Stimulated activated CD4-positive, alpha-beta T cell treated with anti-CD3 and anti-CD28 coated beads, Interleukin-1b, Interleukin-23, amount 100 ng/mL, for 24 hours (primary cell): ENCODE data around the gene TMEM40.
"Not testable (repeated sequence)": the region's sequence is repeated elsewhere in the genome, so short reads cannot be mapped to it uniquely, and the experiment has no call there.

Experiments
- DNase-seq, 4 experiments: peaks; one replicate each; pipeline ENCODE4 v3.0.0-alpha.2; 2020; ENCODE audit warnings: low read depth in 4 of 4, low spot score in 1 of 4

TMEM40 gene, protein sequence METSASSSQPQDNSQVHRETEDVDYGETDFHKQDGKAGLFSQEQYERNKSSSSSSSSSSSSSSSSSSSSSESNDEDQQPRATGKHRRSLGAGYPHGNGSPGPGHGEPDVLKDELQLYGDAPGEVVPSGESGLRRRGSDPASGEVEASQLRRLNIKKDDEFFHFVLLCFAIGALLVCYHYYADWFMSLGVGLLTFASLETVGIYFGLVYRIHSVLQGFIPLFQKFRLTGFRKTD

DNA sequence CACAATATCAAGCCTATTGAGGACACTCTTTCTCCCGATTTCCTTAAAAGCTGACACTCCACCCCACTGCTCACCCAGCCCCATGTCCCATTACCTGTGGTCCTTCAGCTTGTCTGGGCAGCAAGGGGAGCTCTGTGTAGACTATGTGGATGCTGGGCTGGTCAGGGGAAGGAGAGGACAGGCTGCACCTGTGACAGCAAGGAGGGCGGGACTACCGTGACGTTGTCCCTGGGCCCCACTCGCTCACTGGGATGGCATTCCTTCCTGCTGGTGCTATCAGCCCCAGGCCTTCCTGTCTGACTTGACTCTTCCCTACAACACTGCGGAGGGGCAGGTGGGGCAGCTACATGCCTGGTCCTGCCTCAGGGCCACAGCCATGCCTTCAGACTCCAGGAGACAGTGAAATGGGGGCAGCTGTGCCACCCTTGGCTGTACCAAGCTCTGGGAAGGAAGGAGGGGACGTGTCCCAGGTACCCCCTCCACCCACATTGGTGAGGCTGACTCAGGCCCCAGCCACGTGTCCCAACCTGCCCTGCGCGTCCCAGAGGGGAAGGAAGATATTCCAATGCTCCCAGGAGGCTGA, at the start of gene TMEM40:
Gene TMEM40, minus strand, starts transcription at position 163 of the 583 bp plus-strand sequence. CDS start 9,427 bp downstream, outside the sequence.
- DNase-seq = no peak

DNA sequence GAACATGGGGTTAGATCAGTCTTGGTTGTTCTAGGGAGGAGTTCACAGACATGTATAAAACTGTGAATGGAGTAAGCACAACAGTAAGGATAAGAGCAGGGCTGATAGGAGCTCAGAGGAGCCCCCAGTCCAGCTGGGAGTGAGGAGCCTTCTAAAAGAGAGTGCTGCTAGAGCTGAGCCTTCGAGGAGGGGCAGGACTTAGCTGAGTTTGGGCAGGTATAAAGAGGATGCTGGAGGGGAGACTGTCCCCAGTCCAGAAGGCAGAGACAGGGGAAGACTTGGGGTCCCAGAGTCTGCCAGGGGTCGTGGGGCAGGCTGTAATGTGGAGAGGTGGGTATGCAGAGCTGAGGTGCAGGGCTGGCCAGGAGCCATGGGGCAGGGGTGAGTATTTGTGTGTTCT, 49.5 kb upstream of the TMEM40 start:
- no peak for DNase-seq

DNA sequence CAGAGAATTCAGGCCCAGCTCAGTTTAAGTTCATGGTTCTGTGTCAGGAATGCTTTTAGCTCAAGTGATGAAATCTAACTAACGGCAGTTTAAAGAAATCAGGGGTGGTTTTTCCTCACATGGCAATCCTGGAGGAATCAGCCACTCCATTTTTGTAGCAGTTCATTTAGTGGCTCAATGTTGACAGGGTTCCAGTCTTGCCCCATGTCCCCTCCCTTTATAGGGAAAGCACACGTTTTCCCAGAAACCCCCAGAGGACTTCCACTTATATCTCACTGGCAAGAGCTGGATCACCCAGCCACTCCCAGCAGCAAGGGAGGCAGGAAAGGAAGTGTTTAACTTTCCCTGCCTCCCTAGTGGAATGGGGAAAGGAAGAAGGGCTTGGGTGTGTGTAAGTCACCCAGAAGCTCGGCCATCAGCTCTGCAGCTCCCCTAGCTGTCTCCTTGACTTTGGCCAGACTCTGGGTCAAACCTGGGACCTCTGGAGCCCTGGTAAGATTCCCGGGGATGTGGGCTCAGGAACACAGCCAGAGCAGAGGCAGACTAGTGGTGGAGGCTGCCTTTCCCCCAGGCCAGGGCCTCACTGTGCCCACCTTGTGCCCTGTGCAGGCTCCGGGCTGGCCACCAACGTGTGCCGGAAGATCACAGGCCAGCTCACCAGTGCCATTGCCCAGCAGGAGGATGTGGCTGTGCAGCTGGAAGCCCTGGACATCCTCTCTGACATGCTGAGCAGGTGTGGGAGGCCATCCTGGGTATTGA, 48.7 kb upstream of the TMEM40 start:
- DNase-seq = no peak

DNA sequence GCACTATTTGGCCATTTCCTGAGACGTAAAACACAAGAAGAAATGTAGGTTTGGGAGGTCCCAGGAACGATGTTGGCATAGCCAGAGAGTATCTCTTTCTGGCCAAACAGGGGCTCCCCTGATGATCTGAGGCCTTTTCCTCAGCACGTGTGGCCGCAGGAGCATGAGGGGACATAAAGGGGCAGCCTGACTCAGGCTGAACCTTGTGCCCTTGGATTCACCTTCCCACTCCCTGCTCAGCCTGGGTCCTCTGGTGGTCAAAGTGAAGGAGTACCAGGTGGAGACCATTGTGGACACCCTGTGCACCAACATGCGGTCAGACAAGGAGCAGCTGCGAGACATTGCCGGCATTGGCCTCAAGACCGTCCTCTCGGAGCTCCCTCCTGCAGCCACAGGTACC, 48.0 kb upstream of the TMEM40 start:
- DNase-seq = no peak

DNA sequence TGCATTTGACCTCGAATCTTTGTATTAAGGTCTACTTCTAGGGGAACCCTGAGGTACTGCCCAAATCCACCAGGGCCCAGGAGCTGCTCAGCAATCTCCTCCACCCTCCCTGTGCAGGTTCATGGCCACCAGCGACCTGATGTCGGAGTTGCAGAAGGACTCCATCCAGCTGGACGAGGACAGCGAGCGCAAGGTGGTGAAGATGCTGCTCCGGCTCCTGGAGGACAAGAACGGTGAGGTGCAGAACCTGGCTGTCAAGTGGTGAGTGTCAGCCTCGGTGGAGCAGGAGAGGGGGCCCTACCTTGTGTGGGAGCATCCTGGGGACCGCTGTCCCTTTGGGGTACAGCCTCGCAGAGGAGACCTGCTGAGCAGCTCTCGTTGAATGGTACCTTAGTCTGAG, 44.3 kb upstream of the TMEM40 start:
- DNase-seq = no peak

DNA sequence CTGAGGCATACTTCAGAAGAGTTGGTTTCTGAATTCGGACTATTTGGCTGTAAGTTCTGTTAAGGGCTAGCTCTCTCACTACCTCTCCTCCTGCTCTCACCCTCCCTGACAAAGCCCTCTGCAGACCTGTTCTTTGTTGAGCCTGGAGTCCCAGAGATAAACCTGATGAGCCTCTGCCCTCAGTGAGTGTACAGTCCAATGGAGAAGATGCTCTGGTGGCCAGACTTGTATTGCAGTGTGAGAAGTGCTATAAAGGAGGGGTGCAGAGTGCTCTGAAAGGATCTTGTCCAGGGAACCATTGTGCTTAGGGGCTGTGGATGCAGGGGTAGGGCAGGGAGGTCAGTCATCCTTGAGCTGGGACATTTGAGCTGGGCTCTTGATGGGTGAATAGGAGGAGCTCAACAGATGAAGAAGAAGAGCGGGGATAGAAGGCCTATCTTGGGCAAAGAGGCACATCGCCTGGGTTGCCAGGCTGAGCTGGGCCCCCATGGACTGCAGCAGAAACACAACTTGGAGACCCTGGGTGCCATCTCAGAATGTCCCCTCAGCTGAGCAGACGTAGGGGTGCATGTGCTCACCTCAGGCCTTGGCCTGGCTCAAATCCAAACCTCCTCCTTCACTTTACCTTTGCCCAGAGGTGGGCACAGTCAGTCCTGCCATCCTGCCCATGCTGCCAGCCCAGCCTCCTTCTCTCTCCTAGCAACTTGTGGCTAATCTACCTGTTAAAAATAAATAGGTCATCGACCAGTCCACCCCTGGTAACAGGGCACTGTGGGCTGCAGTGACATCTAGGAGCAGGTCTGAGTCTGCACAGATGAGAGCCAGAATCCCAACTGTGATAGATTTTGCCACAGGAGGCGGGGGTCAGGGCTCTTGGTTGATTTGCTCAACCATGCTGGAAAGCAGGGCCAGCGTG, 40.7 kb upstream of the TMEM40 start:
- DNase-seq = no peak

DNA sequence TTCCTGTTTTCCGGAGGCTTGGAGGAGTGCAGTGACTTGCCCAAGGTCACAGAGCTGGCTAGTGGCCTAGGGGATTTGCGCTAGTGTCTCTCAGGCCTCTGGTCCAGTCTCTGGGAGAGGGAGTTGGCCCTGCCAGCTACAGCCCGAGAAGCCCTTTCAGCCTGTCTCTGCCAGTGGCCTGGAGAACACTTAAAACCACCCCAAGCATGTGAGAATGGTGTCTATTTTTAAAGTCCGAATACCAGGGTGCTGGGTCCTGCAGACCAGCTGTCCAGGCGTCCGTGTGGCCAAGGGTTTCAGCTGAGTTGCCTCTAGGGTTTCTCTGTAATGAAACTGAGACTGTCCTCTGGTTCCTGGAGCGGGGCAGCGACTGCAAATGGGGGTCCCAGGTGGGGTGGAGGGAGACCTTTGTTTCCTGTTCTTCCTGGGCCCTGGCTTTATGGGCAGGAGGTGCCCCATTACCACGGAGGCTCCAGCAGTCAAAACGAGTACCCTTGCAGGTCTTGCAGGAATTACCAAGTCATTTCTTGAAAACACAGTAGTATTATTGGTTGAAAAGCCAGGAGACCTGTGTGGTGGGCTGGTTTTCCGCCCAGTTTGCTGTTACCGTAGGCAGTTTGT, 39.6 kb upstream of the TMEM40 start:
- no peak for DNase-seq

DNA sequence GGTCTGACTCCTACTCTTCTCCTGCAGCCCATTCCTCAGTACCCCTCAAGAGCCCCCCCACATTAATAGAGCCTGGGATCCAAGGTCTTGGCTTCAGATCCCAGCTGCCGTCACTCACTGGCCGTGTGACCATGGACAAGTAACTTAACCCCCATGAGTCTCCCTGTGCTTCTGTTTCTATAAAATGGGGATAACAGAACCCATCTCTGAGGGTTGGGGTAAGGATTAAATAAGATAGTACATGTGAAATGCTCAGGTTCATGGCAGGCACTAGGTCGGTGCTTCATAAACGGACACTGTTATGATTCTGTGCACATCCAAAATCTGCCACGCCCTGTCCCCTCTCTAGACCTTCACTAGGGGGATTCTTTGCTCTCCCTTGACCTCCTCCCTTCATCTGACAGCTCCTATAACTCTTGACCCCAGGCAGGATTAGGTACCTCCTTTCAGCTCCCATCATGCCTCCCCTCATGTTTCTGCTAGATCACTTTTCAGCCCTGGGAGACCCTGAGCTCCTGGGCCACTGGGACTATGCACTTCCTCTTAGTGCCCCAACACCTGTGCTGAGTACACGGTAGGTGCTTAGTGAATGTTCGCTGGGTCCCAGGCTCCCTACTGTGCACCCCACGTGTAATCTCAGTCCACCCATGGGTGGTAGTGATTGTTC, 39.0 kb upstream of the TMEM40 start:
- no peak for DNase-seq

DNA sequence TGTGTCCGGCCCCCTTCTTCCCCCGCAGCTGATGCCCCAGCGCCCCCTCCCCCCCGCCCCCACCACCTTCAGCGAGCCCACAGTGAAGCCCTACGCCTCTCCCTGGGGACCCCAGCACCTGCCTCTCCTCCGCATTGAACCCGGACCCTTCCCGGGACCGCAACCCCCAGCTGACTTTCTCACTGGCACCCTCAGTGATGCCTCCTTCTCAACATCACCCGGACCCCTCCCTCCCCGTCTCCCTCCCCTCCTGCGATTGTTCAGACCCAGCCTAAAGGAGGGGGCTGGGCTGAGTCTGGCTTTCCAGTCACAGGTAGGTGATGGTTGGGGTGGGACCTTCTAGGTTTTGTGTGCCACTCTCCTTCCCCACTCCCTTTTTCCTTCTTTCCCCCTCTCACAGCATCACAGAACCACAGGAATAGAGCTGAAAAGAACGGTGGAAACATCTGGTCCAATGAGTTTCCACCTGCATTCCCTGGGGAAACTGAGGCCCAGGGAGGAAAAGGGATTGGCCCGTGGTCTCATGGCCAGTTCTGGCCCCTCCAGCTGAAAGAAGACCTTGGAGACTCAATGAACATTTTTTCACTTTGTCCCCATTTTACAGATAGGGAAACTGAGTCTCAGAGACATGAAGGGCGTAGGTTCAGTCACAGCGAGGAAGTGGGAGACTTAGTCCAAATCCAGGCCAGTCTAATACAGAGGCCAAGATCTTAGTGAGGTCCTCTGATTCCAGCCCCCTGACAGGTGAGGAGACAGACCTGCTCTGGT, 38.2 kb upstream of the TMEM40 start:
- DNase-seq = no peak

DNA sequence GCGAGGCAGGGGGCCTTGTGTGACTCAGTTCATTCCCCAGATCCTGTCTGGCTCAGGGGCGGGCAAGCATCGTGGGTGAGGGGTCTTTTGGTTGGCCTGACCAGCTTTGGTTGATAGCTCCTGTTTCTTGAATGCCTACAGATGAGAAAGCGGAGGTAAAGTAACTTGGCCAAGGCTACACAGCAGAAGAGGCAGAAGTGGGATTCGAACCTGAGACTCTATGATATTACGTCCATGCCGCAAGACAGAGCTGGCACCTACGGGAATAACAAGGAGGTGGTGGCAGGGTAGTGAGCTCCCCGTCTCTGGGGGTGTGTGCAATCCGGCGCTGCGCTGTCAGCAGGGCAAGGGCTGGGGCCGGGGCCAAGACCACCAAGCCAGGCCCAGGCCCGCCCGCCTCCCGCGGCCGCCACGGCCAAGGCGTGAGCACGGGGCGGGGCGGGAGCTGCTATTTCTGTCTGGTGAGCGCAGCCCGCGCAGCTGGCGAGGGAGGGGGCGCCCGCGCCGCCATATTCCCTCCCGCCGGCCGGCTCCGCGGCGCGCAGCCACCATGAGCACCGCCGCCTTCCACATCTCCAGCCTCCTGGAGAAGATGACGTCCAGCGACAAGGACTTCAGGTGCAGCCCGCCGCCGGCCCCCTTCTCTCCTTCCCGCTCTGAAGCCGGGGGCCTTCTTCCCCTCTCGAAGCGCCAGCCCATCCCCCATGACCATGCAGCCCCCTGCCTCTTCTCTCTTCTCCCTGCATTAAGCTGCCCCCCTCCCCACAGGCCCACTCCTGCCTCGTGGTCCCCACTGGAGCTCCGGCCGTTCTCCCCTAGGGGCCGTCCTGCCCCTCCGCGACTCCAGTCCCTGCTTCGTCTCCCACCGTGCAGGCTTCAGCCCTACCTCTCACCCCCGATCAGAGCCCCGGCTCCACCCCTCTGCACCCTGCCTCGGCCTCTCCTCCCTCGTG, 37.4 kb upstream of the TMEM40 start, which contains the start of gene CAND2:
Gene CAND2, plus strand, starts transcription at position 510 of the 953 bp plus-strand sequence. Its CDS starts 41 bp downstream, at position 551.
- no peak for DNase-seq

DNA sequence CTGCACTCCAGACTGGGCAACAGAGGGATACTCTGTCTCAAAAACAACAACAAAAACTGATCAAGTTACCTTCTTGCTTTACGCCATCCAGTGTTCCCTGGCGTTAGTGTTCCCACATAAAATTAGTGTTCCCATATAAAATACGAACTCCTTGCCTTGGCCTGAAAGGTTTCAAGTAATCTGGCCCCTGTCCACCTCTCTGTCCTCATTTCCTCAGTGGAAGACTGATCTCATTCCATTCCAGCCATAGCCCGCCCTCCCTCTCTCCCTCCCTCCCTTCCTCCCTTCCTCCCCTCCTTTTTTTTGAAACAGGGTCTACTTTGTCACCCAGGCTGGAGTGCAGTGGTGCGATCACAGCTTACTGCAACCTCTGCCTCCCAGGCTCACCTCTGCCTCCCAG, 34.6 kb upstream of the TMEM40 start:
- no peak for DNase-seq

DNA sequence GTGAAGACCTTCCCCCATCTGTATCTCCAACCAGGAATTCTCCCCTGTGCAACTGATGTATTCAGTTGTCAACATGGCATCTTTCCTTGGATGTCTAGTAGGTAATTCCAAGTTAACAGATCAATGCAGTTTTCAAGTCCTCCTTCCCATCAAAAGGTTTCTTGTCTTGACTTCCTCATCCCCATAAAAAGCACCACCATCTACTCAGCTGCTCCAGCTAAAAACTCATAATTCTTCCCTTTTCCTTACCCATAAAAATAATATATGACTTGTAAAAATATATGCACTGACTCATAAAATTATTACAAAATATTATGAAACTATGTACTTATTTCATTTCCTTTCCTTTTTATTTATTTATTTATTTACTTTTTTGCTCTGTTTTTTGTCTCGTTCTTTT, 32.4 kb upstream of the TMEM40 start:
- no peak for DNase-seq

DNA sequence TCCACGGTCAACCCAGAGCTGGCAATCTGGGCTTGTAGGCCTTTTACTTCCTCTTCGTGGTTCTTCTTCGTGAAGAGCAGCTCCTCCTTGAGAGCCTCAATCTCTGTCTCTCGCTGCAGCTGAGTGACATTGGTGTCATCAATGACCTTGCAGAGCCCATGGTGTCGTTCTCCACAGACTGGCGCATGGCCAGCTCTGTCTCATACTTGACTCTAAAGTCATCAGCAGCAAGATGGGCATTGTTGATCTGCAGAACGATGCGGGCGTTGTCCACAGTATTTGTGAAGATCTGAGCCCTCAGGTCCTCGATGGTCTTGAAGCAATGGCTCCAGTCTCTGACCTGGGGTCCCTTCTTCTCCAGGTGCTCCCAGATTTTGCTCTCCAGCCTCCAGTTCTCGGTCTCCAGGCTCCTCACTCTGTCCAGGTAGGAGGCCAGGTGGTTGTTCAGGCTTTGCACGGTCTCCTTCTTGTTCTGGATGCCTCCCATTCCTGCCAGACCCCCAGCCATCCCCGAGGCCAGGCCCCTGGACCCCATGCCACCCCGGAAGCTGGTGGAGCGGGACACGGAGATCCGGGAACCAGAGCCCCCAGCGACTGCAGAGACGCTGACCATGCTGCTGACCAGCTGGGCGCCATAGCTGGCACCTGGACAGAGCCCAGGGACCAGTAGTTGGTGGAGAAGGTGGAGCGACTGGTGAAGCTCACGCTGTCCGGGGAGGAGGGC, 29.1 kb upstream of the TMEM40 start:
- not testable (repeated sequence) for DNase-seq

DNA sequence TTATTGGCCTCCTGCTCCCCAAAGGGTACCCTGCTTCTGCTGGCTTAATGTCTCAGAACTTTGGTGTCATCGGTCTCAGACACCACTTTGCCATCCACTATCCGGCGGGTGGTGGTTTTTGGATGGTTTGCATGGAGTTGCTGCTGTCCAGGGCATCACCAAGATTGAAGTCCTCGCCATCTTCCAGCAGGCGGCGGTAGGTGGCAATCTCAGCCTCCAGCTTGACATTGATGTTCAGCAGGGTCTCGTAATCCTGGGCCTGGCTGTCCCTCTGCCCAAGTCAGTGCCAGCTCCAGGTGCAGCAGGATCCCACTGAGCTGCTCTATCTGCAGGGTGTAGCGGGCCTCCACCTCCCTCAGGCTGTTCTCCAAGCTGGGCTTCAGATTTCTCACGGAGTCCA, 28.3 kb upstream of the TMEM40 start:
- DNase-seq = peak in 3 of 4 experiments; percentile 22 to 45 (median 39)

DNA sequence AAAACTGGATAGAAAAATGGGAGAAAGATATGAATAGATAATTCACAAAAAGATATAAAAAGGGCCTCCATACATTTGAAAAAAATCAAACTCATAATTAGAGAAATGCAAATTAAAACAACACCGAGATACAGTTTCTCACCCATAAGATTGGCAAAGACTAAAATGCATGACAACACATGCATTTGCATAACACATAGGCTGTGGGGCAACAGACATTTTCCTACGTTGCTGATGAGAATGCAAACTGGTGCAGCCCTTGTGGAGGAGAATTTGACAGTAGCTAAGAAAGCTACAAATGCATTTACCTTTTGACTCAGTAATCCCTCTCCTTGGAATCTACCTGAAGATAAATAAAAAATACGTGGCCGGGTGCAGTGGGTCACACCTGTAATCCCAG, 26.0 kb upstream of the TMEM40 start:
- no peak for DNase-seq

DNA sequence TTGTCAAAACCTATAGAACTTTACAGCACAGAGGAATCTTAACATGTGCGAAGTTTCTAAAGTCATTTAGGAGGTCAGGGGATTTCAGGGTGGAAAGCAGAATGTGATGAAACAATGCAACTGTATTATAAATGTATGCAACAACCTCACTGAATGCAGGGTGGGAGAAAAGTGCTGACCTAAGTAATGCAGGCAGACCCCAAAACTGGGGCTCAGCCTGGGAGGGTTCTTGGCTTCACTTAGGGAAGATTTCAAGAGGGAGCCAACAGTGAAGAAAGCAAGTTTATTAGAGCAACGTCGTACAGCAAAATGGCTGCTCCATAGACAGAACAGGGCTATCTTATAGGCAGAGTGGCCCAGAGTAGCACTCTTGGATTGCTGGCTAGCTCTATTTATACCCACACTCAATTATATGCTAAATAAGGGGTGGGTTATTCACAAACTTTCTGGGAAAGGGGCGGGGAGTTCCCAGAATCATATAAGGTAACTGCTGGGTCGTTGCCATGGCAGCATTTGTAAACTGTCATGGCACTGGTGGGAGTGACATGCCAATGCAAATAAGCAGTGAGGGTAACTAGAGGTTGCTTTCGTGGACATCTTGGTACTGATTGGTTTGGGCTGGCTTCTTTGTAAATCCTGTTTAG, 23.2 kb upstream of the TMEM40 start:
- no peak for DNase-seq

DNA sequence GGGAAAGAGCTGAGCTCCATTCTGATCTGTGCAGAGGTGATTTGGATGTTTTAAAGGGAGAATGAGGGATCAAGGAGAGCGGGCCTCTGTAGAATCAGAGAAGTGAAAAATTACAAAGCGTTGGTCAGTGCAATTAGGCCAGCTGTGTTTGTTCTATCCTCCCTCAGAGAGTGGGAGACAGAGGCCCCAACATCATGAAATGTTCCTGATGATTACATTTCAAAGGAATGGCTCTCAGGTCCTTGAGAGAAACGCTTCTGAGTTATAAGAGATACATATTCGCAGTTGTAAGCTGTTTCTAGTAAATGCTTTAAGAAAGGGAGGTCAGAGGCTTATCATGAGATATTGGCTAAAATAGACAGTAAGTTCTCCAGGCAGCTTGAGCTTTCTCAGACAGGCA, 21.7 kb upstream of the TMEM40 start:
- DNase-seq = no peak
